ENCODE results near the gene SFT2D1.
"Not testable (repeated sequence)": the region's sequence is repeated elsewhere in the genome, so short reads cannot be mapped to it uniquely, and the experiment has no call there.

The SFT2D1 gene

DNA sequence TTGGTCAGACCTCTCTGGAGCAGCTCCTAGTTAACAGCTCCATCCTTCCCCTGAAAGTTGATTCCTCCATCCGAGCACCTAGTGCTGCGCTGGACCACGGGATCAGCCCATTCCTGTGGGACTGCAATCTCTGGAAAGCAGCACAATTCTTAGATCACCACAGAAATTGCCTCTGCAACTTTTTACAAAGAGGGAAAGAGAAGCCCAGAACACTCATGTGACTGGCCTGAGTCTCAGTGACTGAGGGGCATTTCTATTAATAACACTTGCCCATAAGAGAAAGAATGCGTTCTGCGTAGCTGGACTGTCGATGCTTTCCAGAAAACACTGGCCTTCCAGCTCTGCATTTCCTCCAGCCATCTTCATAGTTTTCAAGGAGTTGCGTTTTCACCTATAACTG, 22.1 kb upstream of the SFT2D1 start:
- DNase-seq (ENCODE audit: low read depth): no peak

DNA sequence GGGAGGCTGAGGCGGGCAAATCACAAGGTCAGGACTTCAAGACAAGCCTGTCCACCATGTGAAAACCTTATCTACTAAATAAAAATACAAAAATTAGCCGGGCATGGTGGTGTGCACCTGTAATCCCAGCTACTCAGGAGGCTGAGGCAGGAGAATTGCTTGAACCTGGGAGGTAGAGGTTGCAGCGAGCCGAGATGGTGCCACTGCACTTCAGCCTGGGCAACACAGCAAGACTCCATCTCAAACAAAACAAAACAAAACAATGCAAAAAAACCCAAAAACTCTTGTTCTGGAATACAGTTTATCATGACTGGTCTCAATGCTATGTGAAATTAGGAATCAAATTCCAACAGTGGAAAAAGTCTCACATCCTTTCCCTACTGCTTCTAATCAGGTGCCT, 20.1 kb upstream of the SFT2D1 start:
- DNase-seq (ENCODE audit: low read depth): not testable (repeated sequence)

DNA sequence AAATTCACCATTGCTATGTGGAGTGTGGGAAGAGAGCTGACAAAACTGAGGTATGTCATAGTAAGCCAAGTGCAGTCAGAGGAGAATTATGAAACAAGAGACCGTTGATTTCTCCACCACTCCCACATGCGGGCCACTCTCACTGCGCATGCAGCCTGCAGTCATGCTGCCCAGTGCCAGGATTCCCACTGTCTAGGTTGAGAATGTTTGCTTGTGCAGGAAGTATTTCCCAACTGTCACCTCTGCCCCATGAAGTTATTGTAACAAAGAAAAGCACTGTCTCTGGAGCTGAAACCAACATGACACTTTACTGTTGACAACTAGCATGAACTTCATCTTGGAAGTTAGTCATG, 18.7 kb upstream of the SFT2D1 start:
- DNase-seq (ENCODE audit: low read depth): no peak

DNA sequence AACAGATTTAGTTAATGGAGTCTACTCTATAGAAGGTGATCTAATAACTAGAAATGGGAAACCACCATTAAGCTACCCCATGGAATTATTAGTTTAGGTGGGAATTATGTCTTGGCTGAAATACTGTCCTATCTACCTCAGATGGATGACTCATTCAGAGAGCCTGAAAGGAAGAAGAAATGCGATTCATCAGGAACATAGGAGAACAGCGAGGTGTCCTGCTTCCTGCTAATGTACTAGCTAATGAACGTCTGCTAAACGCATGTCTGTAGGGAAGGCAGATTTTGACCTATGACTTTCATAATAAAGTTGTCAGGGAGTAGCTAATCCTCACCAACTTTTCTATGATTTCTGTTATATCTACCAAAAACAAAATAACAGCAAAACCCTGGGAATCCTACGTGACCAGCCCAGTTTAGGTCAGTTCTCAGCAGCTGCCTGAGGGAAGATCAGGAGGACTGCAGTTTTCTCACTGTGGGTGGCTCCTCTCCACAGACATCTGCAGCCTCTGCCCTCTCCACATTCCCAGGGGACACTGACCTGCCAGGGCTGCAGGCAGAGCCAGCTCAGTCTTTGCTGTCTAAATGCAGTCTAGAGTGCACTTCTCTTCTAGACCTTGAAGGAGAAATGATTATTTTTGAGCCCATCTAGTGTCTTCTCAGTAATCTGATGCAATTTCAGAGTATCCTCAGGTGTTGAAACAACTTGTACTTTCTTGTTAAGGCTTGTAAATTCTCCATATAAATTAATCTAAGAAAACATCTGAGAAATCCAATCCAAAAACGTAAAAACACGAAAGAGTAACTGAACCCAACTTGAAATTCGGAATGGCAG, 18.1 kb upstream of the SFT2D1 start:
- DNase-seq (ENCODE audit: low read depth): no peak

- DNase-seq (ENCODE audit: low read depth): no peak
These were observed 13.2 kb upstream of the SFT2D1 start for GRCh38 chr6:166355552-166355951.

GRCh38 chr6:166354965-166355364, 12.6 kb upstream of the SFT2D1 start:
- no peak for DNase-seq (ENCODE audit: low read depth)

- DNase-seq (ENCODE audit: low read depth): no peak
These were observed 11.8 kb upstream of the SFT2D1 start for GRCh38 chr6:166354143-166354542.

- no peak for DNase-seq (ENCODE audit: low read depth)
These were observed 11.2 kb upstream of the SFT2D1 start for GRCh38 chr6:166353507-166353906.

DNA sequence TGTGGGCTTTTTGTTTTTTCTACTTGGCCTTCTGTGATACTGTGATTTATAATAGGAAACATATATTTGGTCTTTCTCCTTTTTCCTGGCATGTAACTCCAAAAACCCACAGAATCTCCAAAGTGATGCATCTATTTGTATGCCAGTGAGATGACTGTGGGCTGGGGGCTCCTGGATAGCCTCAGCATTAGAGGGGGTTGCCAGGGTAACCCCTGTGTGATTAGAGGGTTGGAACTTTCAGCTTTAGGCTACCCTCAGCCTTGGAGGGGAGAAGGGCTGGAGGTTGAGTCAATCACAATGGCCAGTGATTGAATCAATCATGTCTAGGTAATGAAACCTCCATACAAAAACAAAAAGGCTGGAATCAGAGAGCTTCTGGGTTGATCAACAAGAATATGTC, 10.6 kb upstream of the SFT2D1 start:
- DNase-seq (ENCODE audit: low read depth): no peak

DNA sequence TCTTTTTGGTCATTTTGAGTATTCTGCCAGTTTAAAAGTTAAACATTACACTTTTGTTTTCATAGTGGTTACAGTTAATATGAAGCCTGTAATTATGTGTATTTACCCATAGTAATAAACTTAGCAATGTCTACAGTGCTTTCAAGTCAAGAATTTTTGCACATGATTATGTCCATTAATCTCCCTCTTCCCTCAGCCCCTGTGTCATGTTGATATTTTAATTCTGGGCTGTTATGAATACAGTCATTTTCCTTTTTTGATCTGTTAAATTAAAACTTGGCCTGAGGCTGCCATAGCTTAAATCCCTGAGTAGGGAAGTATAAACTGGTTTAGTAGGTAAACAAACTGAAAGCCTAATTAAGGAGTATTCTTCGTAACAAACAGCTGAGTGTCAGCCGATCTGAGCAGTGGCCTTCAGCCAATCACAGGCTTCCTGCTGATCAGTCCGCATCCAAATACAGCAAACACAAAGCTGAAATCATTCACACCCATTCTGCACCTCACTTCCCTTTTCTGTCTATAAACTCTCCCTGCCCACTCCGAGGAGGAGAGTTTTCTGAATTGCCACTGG, 9.5 kb upstream of the SFT2D1 start:
- DNase-seq (ENCODE audit: low read depth): no peak

DNA sequence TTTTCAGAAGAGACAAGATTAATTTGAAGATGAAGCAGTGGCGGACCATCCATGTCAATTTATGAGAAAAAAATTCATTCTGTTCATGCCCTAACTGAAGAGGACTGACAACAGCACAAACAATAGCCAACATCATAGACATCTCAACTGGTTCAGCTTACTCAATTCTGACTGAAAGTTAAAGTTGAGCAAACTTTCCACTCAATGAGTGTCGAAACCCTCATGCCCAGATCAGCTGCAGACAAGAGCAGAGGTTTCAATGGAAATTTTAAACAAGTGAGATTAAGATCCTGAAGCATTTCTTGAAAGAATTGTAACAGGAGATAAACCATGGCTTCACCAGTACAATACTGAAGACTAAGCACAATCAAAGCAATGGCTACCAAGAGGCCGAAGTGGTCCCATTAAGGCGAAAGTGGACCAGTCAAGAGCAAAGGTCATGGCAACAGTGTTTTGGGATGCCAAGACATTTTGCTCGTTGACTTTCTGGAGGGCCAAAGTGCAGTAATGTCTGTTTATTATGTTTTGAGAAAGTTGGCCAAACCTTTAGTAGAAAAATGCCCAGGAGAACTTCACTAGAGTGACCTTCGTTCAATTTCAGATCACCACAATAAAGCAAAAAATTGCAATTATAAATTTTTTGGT, 6.1 kb upstream of the SFT2D1 start:
- DNase-seq (ENCODE audit: low read depth): no peak

DNA sequence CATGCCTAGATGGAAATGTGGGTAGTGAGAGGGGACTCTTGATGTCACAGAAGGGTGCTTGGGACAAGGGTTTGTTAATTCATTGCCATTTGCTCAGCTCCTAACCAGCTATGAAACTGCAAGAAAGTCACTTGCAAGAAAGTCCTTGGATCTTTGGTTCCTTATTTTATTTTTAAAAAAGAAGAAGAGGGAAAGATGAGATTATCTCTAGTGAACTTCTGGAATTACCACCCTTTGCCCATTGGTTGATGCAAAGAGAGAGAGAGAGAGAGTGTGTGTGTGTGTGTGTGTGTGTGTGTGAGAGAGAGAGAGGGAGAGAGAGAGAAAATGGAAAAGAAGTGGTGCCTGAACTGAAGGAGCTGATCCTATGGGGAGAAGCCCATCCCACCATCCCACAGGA, 4.6 kb upstream of the SFT2D1 start:
- DNase-seq (ENCODE audit: low read depth): no peak

DNA sequence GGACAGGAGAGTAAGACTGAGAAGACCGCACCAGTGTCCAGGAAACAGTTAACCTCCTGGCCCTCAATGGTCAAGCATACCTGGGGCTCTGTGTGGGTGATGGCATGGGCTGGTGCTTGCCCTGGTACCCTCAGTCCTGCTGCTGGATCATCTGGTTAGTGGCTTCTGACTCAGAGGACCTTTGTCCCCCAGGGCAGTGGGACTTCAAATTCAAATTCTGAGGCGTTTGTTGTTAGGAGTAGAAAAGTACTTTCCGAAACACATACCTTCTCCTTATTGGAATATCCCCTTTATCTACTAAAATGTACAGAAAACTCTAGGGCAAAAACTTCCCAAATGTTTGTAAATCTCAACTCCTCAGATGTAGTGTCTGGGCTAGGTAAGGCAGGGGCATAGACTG, 4.1 kb upstream of the SFT2D1 start:
- DNase-seq (ENCODE audit: low read depth): no peak

GRCh38 chr6:166345672-166346071, 3.3 kb upstream of the SFT2D1 start:
- not testable (repeated sequence) for DNase-seq (ENCODE audit: low read depth)

- not testable (repeated sequence) for DNase-seq (ENCODE audit: low read depth)
These were observed 2.6 kb upstream of the SFT2D1 start for GRCh38 chr6:166344921-166345320.

GRCh38 chr6:166344240-166344639, 1.9 kb upstream of the SFT2D1 start:
- DNase-seq (ENCODE audit: low read depth): no peak

DNA sequence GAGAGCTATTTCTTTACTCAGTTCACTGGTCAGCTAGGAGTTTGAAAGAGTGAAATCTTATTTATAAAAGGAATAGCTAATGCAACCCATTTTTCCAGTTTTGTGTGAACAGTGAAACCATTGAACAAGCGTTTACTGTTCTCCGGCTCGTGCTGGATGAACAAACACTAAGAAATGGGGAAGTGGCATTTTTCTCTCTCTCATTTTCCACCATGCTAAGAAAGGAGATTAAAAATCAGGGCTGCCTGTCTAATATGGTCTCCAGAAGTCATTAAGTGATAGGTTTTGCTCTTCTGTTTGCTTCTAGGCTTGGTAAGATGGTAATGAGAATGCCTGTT, 774 bp upstream of the SFT2D1 start:
- no peak for DNase-seq (ENCODE audit: low read depth)

DNA sequence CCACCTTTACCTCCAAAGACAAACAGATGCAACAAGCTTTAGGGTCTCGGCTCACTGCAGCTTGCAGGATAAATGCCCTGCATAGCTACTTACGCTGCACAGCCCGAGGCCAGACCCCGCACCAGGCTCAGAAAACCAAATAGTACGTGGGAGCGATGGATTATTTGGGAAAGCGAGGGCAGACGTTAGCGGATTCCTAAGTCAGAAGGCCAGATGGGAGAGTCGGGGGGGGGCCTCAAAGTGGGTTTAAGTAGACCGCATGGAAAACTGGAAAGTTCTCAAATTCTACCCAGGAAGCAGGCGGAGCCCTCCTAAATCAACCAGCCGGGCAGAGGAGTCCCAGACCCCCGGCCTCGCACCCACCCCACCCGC, 382 bp downstream of the SFT2D1 start:
- no peak for DNase-seq (ENCODE audit: low read depth)

DNA sequence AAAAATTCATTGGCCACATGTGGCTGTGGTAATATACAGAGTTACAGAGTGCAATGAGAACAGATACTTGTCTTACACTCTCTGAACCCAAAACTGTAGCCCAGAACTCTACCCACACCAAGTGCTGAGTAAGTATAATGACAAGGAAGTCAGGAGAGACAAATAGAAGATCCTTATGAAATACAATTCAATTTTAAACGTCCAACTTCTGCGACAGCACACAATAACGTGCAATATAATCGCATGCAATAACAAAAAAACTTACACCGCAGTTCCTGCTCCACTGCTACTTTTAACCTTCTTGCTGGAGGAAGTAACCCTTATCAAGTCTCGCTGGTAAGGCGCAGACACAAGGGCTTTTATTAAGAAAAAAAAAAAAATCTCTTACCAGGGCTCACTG, 881 bp downstream of the SFT2D1 start:
- DNase-seq (ENCODE audit: low read depth): no peak

GRCh38 chr6:166338854-166339253, 3.5 kb downstream of the SFT2D1 start:
- no peak for DNase-seq (ENCODE audit: low read depth)

GRCh38 chr6:166336847-166337246, 5.5 kb downstream of the SFT2D1 start:
- DNase-seq (ENCODE audit: low read depth): no peak

GRCh38 chr6:166335378-166336302, 6.7 kb downstream of the SFT2D1 start:
- DNase-seq (ENCODE audit: low read depth): no peak

GRCh38 chr6:166334878-166335277, 7.5 kb downstream of the SFT2D1 start:
- no peak for DNase-seq (ENCODE audit: low read depth)

Data from T-helper 22 cell (primary cell).